ENCODE results near the gene ZNF302.

ZNF302 gene

DNA sequence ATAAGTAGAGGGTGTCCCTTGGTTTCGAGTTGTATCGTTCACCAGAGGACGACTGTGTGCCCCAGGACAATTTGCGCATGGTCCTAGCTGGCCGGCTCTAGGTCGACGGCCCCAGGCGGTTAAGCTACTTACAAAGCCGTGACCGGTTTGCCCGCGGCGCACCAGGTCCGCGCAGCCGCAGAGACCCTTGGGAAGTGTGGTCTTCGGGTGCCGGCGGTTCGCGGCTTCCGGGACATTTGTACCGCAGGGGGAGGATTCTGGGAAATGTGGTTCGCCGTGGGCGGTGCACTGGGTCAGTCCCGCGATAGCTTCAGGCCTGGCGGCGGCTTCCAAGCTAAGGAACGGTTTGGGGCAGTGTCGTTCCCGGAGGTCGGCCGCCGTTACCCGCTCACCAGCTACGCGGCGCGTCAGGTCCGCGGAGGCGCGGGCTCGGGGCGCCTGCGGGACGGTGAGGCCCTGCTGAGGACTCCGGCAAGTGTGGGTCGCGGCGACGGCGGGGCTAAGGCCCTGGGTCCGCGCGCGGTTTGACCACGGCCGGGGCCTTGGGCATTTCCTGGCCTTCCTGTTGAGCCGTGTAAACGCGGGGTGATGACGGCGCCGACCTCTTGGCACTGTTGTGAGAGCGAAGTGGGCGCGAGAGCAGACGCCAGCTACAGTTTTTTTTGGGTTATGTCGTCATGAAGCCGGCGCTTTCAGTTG is at the start of gene ZNF302:
Gene ZNF302 (plus strand): TSS at position 293 of the 699 bp plus-strand sequence. CDS start 1,127 bp downstream, outside the sequence.
- DNase-seq (ENCODE audit: insufficient read length, low spot score): peak; percentile 60
- TF ChIP-seq, protein P1, sequence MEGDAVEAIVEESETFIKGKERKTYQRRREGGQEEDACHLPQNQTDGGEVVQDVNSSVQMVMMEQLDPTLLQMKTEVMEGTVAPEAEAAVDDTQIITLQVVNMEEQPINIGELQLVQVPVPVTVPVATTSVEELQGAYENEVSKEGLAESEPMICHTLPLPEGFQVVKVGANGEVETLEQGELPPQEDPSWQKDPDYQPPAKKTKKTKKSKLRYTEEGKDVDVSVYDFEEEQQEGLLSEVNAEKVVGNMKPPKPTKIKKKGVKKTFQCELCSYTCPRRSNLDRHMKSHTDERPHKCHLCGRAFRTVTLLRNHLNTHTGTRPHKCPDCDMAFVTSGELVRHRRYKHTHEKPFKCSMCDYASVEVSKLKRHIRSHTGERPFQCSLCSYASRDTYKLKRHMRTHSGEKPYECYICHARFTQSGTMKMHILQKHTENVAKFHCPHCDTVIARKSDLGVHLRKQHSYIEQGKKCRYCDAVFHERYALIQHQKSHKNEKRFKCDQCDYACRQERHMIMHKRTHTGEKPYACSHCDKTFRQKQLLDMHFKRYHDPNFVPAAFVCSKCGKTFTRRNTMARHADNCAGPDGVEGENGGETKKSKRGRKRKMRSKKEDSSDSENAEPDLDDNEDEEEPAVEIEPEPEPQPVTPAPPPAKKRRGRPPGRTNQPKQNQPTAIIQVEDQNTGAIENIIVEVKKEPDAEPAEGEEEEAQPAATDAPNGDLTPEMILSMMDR (IDR thresholded peaks at IDR 0.05; ENCODE audit: insufficient read depth, missing control alignments): no peak
- FAIRE-seq: no peak

DNA sequence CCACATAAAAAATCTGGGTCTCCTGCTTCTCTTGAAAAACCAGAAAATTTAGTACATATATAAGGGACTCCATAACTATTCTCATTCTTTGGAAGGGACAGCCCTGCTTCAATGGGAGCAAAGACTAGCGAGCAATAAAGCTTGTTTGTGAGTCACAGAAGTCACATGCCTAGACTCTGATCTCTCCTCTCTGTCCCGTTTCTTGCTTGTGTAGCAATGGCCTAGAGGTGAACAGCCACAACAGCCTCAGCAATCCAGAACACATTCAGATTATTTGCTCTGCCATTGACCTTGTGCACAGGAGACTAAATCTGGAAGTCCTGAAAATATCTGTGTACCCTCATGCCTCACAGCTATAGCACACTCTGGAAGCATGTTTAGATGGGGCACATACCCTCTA is 43.7 kb upstream of the ZNF302 start:
- FAIRE-seq (no peak), DNase-seq (ENCODE audit: insufficient read length, low spot score) (no peak)
- TF ChIP-seq, protein P1 (IDR thresholded peaks at IDR 0.05; ENCODE audit: insufficient read depth, missing control alignments): no peak

DNA sequence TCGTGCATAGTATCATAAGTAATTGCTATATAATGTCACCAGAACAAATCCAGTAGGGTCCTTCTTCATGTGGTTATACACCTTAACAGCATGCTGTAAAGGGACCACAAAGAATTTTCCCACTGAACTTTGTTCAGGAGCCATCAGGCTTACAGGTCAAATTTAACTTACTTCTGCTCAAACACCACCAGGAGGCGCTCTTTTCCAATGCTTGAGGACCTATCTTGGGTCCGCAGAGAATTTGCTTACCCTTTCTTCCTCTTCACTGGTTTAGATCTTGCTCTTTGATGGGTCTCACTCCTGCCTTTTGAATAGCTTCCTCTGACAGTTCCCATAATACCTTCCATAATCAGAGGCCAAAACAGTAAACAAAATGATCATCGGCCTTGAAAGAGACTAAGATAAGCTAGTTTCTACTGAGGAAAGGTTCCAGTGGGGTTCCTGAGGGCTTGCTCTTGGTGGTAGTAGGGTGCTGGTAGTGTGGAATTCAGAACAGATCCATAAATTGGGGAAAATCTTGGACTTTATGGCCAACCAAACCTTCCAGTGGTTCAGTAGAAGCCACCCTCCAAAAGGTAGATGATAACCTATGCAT is 37.9 kb upstream of the ZNF302 start:
- DNase-seq (ENCODE audit: insufficient read length, low spot score) (no peak), FAIRE-seq (peak; percentile 66)
- TF ChIP-seq, protein P1 (IDR thresholded peaks at IDR 0.05; ENCODE audit: insufficient read depth, missing control alignments): peak; percentile 83

DNA sequence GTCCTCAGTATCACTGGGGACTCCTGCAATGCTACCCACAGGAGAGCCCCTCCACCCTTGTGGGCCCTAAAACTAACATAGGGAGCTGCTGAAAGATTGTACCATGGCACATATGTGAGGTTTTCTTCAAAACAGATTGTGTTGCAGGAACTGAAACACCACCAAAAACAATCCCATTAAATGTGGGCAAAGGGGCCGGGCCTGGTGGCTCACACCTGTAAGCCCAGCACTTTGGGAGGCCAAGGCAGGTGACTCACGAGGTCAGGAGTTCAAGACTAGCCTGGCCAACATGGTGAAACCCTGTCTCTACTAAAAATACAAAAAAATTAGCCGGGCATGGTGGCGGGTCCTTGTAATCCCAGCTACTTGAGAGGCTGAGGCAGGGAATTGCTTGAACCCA is 35.2 kb upstream of the ZNF302 start:
- TF ChIP-seq, protein P1 (IDR thresholded peaks at IDR 0.05; ENCODE audit: insufficient read depth, missing control alignments): no peak
- DNase-seq (ENCODE audit: insufficient read length, low spot score): no peak
- FAIRE-seq: no peak

DNA sequence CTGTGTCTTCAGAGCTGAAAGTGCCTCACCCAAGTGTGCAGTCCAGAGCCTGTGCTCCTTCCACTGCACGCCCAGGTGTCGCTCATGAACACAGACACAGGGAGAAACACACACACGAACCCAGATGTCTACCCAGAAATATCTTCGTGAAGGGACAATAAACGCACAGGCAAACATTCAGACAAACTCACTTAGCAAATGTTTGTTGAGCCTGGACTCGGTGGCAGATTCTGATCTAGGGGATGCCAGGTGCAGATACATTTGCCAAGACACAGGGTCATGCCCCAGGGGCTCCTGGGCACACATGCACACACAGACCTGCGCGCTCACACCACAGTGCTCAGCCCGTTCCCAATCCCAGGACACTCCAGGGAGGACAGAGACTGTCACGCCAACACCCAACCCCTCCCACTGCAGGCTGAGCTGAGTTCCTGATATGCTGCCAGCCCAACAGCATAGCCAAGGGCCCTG is 32.5 kb upstream of the ZNF302 start:
- TF ChIP-seq, protein P1 (IDR thresholded peaks at IDR 0.05; ENCODE audit: insufficient read depth, missing control alignments): no peak
- DNase-seq (ENCODE audit: insufficient read length, low spot score) (no peak), FAIRE-seq (no peak)

DNA sequence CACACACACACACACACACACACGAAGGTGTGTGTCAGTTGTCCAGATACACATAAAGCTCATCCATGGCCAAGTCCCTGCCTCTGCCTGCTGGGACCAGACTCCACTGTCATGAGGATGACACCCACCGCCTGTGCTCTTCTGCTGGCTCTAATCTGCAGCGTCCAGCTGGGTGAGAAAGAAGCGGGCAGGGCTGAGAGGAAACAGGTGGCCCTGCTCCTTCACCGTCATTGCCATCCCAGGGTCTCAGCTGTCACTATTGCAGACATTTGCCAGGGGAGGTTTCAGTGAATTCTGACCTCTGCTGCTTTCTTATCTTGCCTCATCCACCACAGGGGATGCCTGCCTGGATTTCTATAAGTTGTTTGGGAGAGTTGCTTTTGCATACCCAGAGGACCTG is 31.9 kb upstream of the ZNF302 start:
- FAIRE-seq (no peak), DNase-seq (ENCODE audit: insufficient read length, low spot score) (no peak)
- TF ChIP-seq, protein P1 (IDR thresholded peaks at IDR 0.05; ENCODE audit: insufficient read depth, missing control alignments): no peak

All from D721Med (cell line).